WTC11 (cell line): Measurements from ENCODE around the gene ARID1A.

Experiments used
- ZNF263 ChIP-seq: sonication (generic); formaldehyde crosslinking; IDR thresholded peaks from 2 replicates; pipeline ENCODE4 v1.8.1; 2022; ENCODE audit warnings: low read depth, mild to moderate bottlenecking, moderate library complexity, missing genetic modification reagents
- TF ChIP-seq, protein P1 (sequence below): sonication (generic); formaldehyde crosslinking; IDR thresholded peaks from 2 replicates; pipeline ENCODE4 v1.8.1; 2023; ENCODE audit warnings: mild to moderate bottlenecking, missing genetic modification reagents, moderate library complexity

DNA sequence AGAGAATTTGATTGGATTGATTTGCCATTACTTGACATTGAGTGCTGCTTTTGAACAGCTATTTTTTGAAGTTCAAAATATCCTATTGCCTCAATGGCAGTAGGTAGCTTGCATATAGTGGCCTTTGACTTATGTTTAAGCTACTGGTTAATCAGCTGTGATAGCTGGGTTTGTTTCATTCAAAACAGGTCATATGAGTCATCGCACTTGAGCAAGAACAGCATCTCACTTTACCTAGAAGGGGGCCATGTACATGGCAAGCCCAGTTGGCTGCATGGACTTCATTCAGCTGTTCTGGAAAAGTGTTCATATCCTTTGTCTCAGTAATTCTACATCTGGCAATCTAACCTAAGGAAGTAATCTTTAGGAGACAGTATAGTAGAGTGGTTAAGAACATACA, 29.0 kb upstream of the ARID1A start:
- TF ChIP-seq, protein P1, sequence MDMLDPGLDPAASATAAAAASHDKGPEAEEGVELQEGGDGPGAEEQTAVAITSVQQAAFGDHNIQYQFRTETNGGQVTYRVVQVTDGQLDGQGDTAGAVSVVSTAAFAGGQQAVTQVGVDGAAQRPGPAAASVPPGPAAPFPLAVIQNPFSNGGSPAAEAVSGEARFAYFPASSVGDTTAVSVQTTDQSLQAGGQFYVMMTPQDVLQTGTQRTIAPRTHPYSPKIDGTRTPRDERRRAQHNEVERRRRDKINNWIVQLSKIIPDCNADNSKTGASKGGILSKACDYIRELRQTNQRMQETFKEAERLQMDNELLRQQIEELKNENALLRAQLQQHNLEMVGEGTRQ (CRISPR knock-in tag) = no peak
- TF ChIP-seq ZNF263 (CRISPR knock-in tag) = no peak
